ENCODE measurements around the gene NCAPH2.

The NCAPH2 gene

DNA sequence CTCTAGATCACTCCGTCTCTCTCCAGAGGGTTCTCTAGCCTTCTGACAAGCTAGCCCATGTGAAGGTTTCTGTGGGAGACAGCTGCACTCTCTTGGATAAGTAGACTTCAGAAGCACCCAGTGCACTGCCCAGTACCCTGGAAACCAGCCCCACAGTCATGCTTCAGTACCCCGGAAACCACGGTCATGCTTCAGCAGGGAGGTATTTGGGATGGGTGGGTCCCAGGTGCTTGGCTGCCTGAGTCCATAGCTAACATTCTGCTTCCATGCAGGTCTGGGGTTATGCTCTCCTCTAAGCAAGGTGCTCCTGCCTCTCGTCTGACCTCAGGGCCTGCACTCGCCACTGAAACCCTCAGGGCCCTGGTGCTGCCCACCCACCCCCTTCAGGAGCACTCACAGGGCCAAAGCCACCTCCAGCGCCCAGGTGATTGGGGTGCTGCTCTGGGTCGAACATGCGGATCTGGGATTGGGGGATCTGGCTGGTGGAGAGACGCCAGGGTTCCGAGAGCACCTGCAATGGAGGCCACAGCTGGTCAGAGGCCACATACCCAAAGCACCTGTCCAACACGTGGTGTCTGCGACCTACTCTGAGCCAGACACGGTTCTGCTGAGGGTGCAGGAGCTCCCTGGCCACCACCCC, 62.0 kb downstream of the NCAPH2 start:
- no peak overlapping the region for H3K9ac ChIP-seq (ENCODE audit: low read length in 2 of 2)
- H3K27me3 ChIP-seq (ENCODE audit: control insufficient read depth in 1 of 2, insufficient read depth in 2 of 2, low read length in 2 of 2) = no peaks in the 10 kb centered on the region
- H3K4me1 ChIP-seq (ENCODE audit: control insufficient read depth, insufficient read depth, low read length) = no peaks in the 10 kb centered on the region
- peaks cover 0 to 5% of the 10 kb centered on the region in 2 donors for H3K36me3 ChIP-seq (ENCODE audit: control insufficient read depth in 2 of 2, insufficient read depth in 2 of 2, low read length in 2 of 2)
- H3K27ac ChIP-seq (ENCODE audit: low read length) = no peak overlapping the region
- no peaks in the 10 kb centered on the region for H3K9me3 ChIP-seq (ENCODE audit: control insufficient read depth in 2 of 2, low read length in 2 of 2)
- H3K4me3 ChIP-seq (ENCODE audit: low read length in 2 of 2) = no peak overlapping the region

- no peaks in the 10 kb centered on the region for H3K9me3 ChIP-seq (ENCODE audit: control insufficient read depth in 2 of 2, low read length in 2 of 2)
- H3K4me1 ChIP-seq (ENCODE audit: control insufficient read depth, insufficient read depth, low read length) = no peaks in the 10 kb centered on the region
- no peak overlapping the region for H3K9ac ChIP-seq (ENCODE audit: low read length in 2 of 2)
- peaks cover 0 to 5% of the 10 kb centered on the region in 2 donors for H3K36me3 ChIP-seq (ENCODE audit: control insufficient read depth in 2 of 2, insufficient read depth in 2 of 2, low read length in 2 of 2)
- H3K27me3 ChIP-seq (ENCODE audit: control insufficient read depth in 1 of 2, insufficient read depth in 2 of 2, low read length in 2 of 2) = no peaks in the 10 kb centered on the region
- H3K27ac ChIP-seq (ENCODE audit: low read length) = no peak overlapping the region
- no peak overlapping the region for H3K4me3 ChIP-seq (ENCODE audit: low read length in 2 of 2)
Measured at GRCh38 chr22:50570861-50571260, 62.8 kb downstream of the NCAPH2 start.

GRCh38 chr22:50571264-50572175, 63.5 kb downstream of the NCAPH2 start:
- H3K9ac ChIP-seq (ENCODE audit: low read length in 2 of 2) = no peak overlapping the region
- no peaks in the 10 kb centered on the region for H3K4me1 ChIP-seq (ENCODE audit: control insufficient read depth, insufficient read depth, low read length)
- peaks cover 0 to 3% of the 10 kb centered on the region in 2 donors for H3K27me3 ChIP-seq (ENCODE audit: control insufficient read depth in 1 of 2, insufficient read depth in 2 of 2, low read length in 2 of 2)
- no peak overlapping the region for H3K27ac ChIP-seq (ENCODE audit: low read length)
- H3K9me3 ChIP-seq (ENCODE audit: control insufficient read depth in 2 of 2, low read length in 2 of 2) = no peaks in the 10 kb centered on the region
- H3K36me3 ChIP-seq (ENCODE audit: control insufficient read depth in 2 of 2, insufficient read depth in 2 of 2, low read length in 2 of 2) = peaks cover 0 to 5% of the 10 kb centered on the region in 2 donors
- H3K4me3 ChIP-seq (ENCODE audit: low read length in 2 of 2) = no peak overlapping the region

- Histone ChIP-seq H3K4me1 (ENCODE audit: control insufficient read depth, insufficient read depth, low read length) (peaks cover 7% of the 10 kb centered on the region), H3K36me3 (ENCODE audit: control insufficient read depth in 2 of 2, insufficient read depth in 2 of 2, low read length in 2 of 2) (peaks cover 0 to 5% of the 10 kb centered on the region in 2 donors), H3K4me3 (ENCODE audit: low read length in 2 of 2) (no peak overlapping the region)
Measured at GRCh38 chr22:50572965-50573364, 64.9 kb downstream of the NCAPH2 start.

DNA sequence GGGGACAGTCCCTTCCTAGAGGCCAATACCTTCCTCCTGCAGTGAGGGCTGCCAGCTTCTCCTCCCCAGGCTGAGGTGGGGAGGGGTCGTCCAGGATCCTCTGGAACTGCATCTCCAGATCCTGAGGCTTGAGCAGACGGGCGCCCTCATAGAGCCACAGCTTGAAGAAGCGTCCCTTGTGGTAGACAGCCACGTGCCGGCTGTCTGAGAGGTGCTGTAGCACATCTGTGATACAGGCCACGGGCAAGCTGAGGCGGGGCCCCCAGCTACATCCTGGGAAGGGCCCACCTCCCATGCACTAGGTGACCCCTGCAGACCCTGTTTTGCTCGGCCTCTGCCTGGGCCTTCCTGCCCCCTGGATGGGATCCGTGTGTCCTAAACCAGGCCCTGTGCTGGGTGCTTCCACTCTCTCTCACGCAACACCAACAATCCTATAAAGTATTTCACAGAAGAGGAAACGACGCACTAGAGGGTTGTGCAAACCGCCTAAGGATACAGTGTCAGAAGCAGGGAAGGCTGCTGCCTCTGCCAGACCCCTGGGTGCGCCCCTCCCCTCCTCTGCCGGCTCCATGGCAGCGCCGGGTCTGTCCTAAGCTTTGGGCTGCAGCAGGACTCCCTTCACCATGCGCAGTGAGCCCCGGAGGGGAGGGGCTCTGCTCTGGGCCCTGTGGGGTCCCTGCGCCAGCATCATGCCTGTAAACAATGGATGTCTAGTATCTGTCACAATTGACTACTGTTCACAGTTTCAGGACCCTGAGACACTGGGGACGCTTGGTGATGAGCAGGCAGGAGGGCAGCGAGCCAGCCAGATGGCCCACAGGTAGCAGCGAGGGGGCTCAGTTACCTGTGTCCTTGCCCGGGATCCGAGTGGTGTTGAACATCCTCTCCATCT, 65.7 kb downstream of the NCAPH2 start:
- H3K9me3 ChIP-seq (ENCODE audit: control insufficient read depth in 2 of 2, low read length in 2 of 2) = no peaks in the 10 kb centered on the region

More at GRCh38 chr22:50572965-50573364, 64.9 kb downstream of the NCAPH2 start:
- Histone ChIP-seq H3K27ac (ENCODE audit: low read length) (no peak overlapping the region), H3K27me3 (ENCODE audit: control insufficient read depth in 1 of 2, insufficient read depth in 2 of 2, low read length in 2 of 2) (peaks cover 8 to 14% of the 10 kb centered on the region in 2 donors), H3K9me3 (ENCODE audit: control insufficient read depth in 2 of 2, low read length in 2 of 2) (no peaks in the 10 kb centered on the region), H3K9ac (ENCODE audit: low read length in 2 of 2) (no peak overlapping the region)

GRCh38 chr22:50574383-50574755, 66.3 kb downstream of the NCAPH2 start:
- Histone ChIP-seq H3K4me1 (ENCODE audit: control insufficient read depth, insufficient read depth, low read length) (peaks cover 21% of the 10 kb centered on the region), H3K27ac (ENCODE audit: low read length) (no peak overlapping the region), H3K9ac (ENCODE audit: low read length in 2 of 2) (no peak overlapping the region), H3K27me3 (ENCODE audit: control insufficient read depth in 1 of 2, insufficient read depth in 2 of 2, low read length in 2 of 2) (peaks cover 8 to 21% of the 10 kb centered on the region in 2 donors), H3K36me3 (ENCODE audit: control insufficient read depth in 2 of 2, insufficient read depth in 2 of 2, low read length in 2 of 2) (peaks cover 0 to 5% of the 10 kb centered on the region in 2 donors), H3K4me3 (ENCODE audit: low read length in 2 of 2) (no peak overlapping the region), H3K9me3 (ENCODE audit: control insufficient read depth in 2 of 2, low read length in 2 of 2) (no peaks in the 10 kb centered on the region)

More for the DNA sequence above, 65.7 kb downstream of the NCAPH2 start:
- Histone ChIP-seq H3K4me3 (ENCODE audit: low read length in 2 of 2) (no peak overlapping the region), H3K4me1 (ENCODE audit: control insufficient read depth, insufficient read depth, low read length) (peaks cover 15% of the 10 kb centered on the region), H3K27me3 (ENCODE audit: control insufficient read depth in 1 of 2, insufficient read depth in 2 of 2, low read length in 2 of 2) (peaks cover 8 to 21% of the 10 kb centered on the region in 2 donors), H3K27ac (ENCODE audit: low read length) (no peak overlapping the region), H3K36me3 (ENCODE audit: control insufficient read depth in 2 of 2, insufficient read depth in 2 of 2, low read length in 2 of 2) (peaks cover 0 to 5% of the 10 kb centered on the region in 2 donors), H3K9ac (ENCODE audit: low read length in 2 of 2) (no peak overlapping the region)
